Sigmoid colon (tissue), 7 donors: Measurements from ENCODE around the gene SLCO6A1. TPM values are rescaled to one million over a fixed set of nuclear protein-coding genes. Genes with fewer than 3 reads are reported as not detected.
"Not testable (repeated sequence)": the region's sequence is repeated elsewhere in the genome, so short reads cannot be mapped to it uniquely, and the experiment has no call there.

Experiments
- DNase-seq: peaks from one replicate; pipeline ENCODE4 v3.0.0-alpha.2; 2019
- H3K27ac ChIP-seq, 4 donors: fragments of 200-600 bp; sonication (generic); one replicate each; pipeline ENCODE4 v1.5.1; 2016 to 2019; ENCODE audit warnings: mild to moderate bottlenecking in 1 of 4
- H3K27me3 ChIP-seq, 3 donors: fragments of 200-600 bp; sonication (generic); one replicate each; pipeline ENCODE4 v1.5.1; 2019; ENCODE audit warnings: mild to moderate bottlenecking in 1 of 3
- H3K36me3 ChIP-seq, 4 donors: fragments of 200-600 bp; sonication (generic); one replicate each; pipeline ENCODE4 v1.5.1; 2016 to 2019
- H3K4me1 ChIP-seq, 4 donors: fragments of 200-600 bp; sonication (generic); one replicate each; pipeline ENCODE4 v1.5.1; 2017 to 2019
- H3K4me3 ChIP-seq, 4 donors: fragments of 200-600 bp; sonication (generic); one replicate each; pipeline ENCODE4 v1.5.1; 2017 to 2019; ENCODE audit warnings: mild to moderate bottlenecking in 2 of 4, moderate library complexity in 1 of 4
- H3K9me3 ChIP-seq, 4 donors: fragments of 200-600 bp in 3 of 4; sonication (generic) in 3 of 4; one replicate each; pipeline versions ENCODE4 v1.5.1 to v1.6.1; 2013 to 2019
- CTCF ChIP-seq, 4 experiments: fragments of 450-650 bp in 3 of 4; fragments of 200-600 bp in 1 of 4; IDR thresholded peaks; one replicate each; pipeline ENCODE4 v1.5.1; 2016 to 2019; ENCODE audit warnings: antibody characterized with exemption in 4 of 4, mild to moderate bottlenecking in 3 of 4, moderate library complexity in 2 of 4
- EP300 ChIP-seq, 4 donors: sonication (generic); formaldehyde crosslinking; IDR thresholded peaks; one replicate each; pipeline ENCODE4 v1.6.1; 2017; ENCODE audit warnings: antibody characterized with exemption in 4 of 4
- POLR2A ChIP-seq, 2 donors: fragments of 450-650 bp; IDR thresholded peaks; one replicate each; pipeline ENCODE4 v1.6.1; 2016; ENCODE audit warnings: antibody characterized with exemption in 2 of 2, mild to moderate bottlenecking in 2 of 2, moderate library complexity in 2 of 2
- POLR2AphosphoS5 ChIP-seq, 4 donors: sonication (generic); formaldehyde crosslinking; IDR thresholded peaks; one replicate each; pipeline ENCODE4 v1.6.1; 2017; ENCODE audit warnings: antibody characterized with exemption in 4 of 4
- WGBS, 2 donors: extraction: QIAGEN DNeasy Blood & Tissue Kit; methylation state at CpG; one replicate each; pipeline ENCODE4 v1.1.7; 2013; 5-methylcytosine and 5-hydroxymethylcytosine counted together
- intact Hi-C: fragments of 100-400 bp; cut with DNase I; formaldehyde crosslinking; loops from one replicate; pipeline ENCODE4 v1.15.1; 2023
- polyA plus RNA-seq, 3 donors: library from polyadenylated mRNA; stranded (reverse); fragments of 200-250 nt; gene quantifications; one replicate each; pipeline ENCODE4 v1.2.3, GENCODE V29; 2013
- total RNA-seq, 4 donors: library from RNA; depleted of rRNA; stranded (reverse); fragments of >200 nt; gene quantifications; one replicate each; pipeline ENCODE4 v1.1.0, GENCODE V29; 2016
- donor health status: healthy with polysubstance abuse.
- donor health status: Bipolar disorder and iron deficiency.
- donor health status: healthy.

SLCO6A1 gene
- total and polyA plus RNA-seq, 7 donors, result not detected

- DNase-seq, result no peak
- no peak overlapping the region for H3K27ac ChIP-seq
- no peak overlapping the region for H3K4me3 ChIP-seq
- H3K27me3 ChIP-seq, result no peaks in the 10 kb centered on the region
- H3K36me3 ChIP-seq, result no peaks in the 10 kb centered on the region
- intact Hi-C loops, result no loop called here
- 55 to 56% methylated on average over 3 of the region's 3 CpGs for WGBS, 2 donors
- TF ChIP-seq CTCF (IDR thresholded peaks at IDR 0.05) (no peak), POLR2AphosphoS5 (IDR thresholded peaks at IDR 0.05) (no peak), EP300 (IDR thresholded peaks at IDR 0.05) (no peak), POLR2A (IDR thresholded peaks at IDR 0.05) (no peak)
- no peaks in the 10 kb centered on the region for H3K9me3 ChIP-seq
- no peaks in the 10 kb centered on the region for H3K4me1 ChIP-seq
Measured at GRCh38 chr5:102523541-102524175, 24.9 kb upstream of the SLCO6A1 start.

- intact Hi-C loops, result no loop called here
- Histone ChIP-seq H3K4me3 (no peak overlapping the region), H3K27me3 (no peaks in the 10 kb centered on the region), H3K9me3 (peaks cover 0 to 3% (median 0%) of the 10 kb centered on the region in 4 donors), H3K27ac (no peak overlapping the region), H3K4me1 (peaks cover 0 to 11% (median 5%) of the 10 kb centered on the region in 4 donors), H3K36me3 (no peaks in the 10 kb centered on the region)
- no peak for DNase-seq
- TF ChIP-seq POLR2A (IDR thresholded peaks at IDR 0.05), result no peak
- WGBS, 2 donors, result 48 to 55% methylated on average over 4 of the region's 4 CpGs
Measured at GRCh38 chr5:102511666-102512065, 12.9 kb upstream of the SLCO6A1 start.

- DNase-seq, H3K9me3 ChIP-seq, H3K36me3 ChIP-seq, H3K27me3 ChIP-seq, intact Hi-C loops, H3K27ac ChIP-seq, H3K4me3 ChIP-seq, H3K4me1 ChIP-seq: not testable (repeated sequence)
- WGBS, 2 donors, result 93 to 95% methylated on average over 35 of the region's 35 CpGs
Measured at GRCh38 chr5:102491261-102491914, 7.4 kb downstream of the SLCO6A1 start.

GRCh38 chr5:102483736-102484135 is 15.1 kb downstream of the SLCO6A1 start:
- intact Hi-C loops, result no loop called here
- 49 to 73% methylated on average over 2 of the region's 2 CpGs for WGBS, 2 donors
- H3K4me1 ChIP-seq, result peaks cover 0 to 3% (median 0%) of the 10 kb centered on the region in 4 donors

GRCh38 chr5:102481054-102481715 is 17.6 kb downstream of the SLCO6A1 start:
- H3K27ac ChIP-seq, result no peak overlapping the region
- no peak for DNase-seq
- H3K36me3 ChIP-seq, result no peaks in the 10 kb centered on the region
- intact Hi-C loops, result no loop called here
- WGBS, 2 donors, result 30 to 42% methylated on average over 1 of the region's 1 CpG
- peaks cover 0 to 3% (median 0%) of the 10 kb centered on the region in 4 donors for H3K4me1 ChIP-seq
- no peaks in the 10 kb centered on the region for H3K9me3 ChIP-seq
- no peaks in the 10 kb centered on the region for H3K27me3 ChIP-seq
- no peak for TF ChIP-seq POLR2AphosphoS5 (IDR thresholded peaks at IDR 0.05)
- TF ChIP-seq POLR2A (IDR thresholded peaks at IDR 0.05), result no peak
- no peak for TF ChIP-seq CTCF (IDR thresholded peaks at IDR 0.05)
- TF ChIP-seq EP300 (IDR thresholded peaks at IDR 0.05), result no peak
- H3K4me3 ChIP-seq, result no peak overlapping the region

More at GRCh38 chr5:102483736-102484135, 15.1 kb downstream of the SLCO6A1 start:
- H3K27ac ChIP-seq, result no peak overlapping the region
- no peak for DNase-seq
- no peak for TF ChIP-seq EP300 (IDR thresholded peaks at IDR 0.05)
- H3K27me3 ChIP-seq, result no peaks in the 10 kb centered on the region
- no peaks in the 10 kb centered on the region for H3K9me3 ChIP-seq
- H3K4me3 ChIP-seq, result no peak overlapping the region
- no peaks in the 10 kb centered on the region for H3K36me3 ChIP-seq

GRCh38 chr5:102453716-102454115 is 45.1 kb downstream of the SLCO6A1 start:
- peaks cover 0 to 3% (median 0%) of the 10 kb centered on the region in 4 donors for H3K9me3 ChIP-seq
- DNase-seq, result no peak
- H3K4me1 ChIP-seq, result no peaks in the 10 kb centered on the region
- no peak overlapping the region for H3K27ac ChIP-seq
- H3K4me3 ChIP-seq, result no peak overlapping the region
- intact Hi-C loops, result no loop called here
- no peak for TF ChIP-seq POLR2AphosphoS5 (IDR thresholded peaks at IDR 0.05)
- no peaks in the 10 kb centered on the region for H3K36me3 ChIP-seq
- no peaks in the 10 kb centered on the region for H3K27me3 ChIP-seq
